Fibroblast of lung (primary cell): ENCODE results near the gene RFFL. TPM values are rescaled to one million over a fixed set of nuclear protein-coding genes. Genes with fewer than 3 reads are reported as not detected.

Experiments used
- DNase-seq, 2 donors: peaks; one replicate each; pipeline versions ENCODE4 v3.0.0 to v3.0.0-alpha.2; 2010; ENCODE audit warnings: low read depth in 2 of 2
- H2AFZ ChIP-seq: 2 replicates; pipeline ENCODE4 v1.5.1; 2012; ENCODE audit warnings: low read length, control low read depth, inconsistent platforms
- H3K27ac ChIP-seq: 2 replicates; pipeline ENCODE4 v1.5.1; 2011; ENCODE audit warnings: low read length, control low read depth; ENCODE audit not compliant: insufficient read depth
- H3K27me3 ChIP-seq: 2 replicates; pipeline ENCODE4 v1.5.1; 2011; ENCODE audit warnings: mild to moderate bottlenecking, low read length; ENCODE audit not compliant: control insufficient read depth, insufficient read depth
- H3K36me3 ChIP-seq: 2 replicates; pipeline ENCODE4 v1.5.1; 2011; ENCODE audit warnings: low read length; ENCODE audit not compliant: control insufficient read depth, insufficient read depth
- H3K4me1 ChIP-seq: 2 replicates; pipeline ENCODE4 v1.5.1; 2011; ENCODE audit warnings: low read length; ENCODE audit not compliant: control insufficient read depth, insufficient read depth; ENCODE audit errors: extremely low read depth
- H3K4me2 ChIP-seq: 2 replicates; pipeline ENCODE4 v1.5.1; 2011; ENCODE audit warnings: low read length, control low read depth; ENCODE audit not compliant: insufficient read depth; ENCODE audit errors: extremely low read depth
- H3K4me3 ChIP-seq, 4 experiments: fragments of 200-600 bp in 1 of 4; sonication (generic) in 1 of 4; replicated peaks in 1 of 4; 2 replicates each; pipeline ENCODE4 v1.5.1; 2011 to 2016; ENCODE audit warnings: low read length in 4 of 4, low read depth in 3 of 4, mild to moderate bottlenecking in 3 of 4, control low read depth in 2 of 4, inconsistent platforms in 1 of 4, mixed read lengths in 1 of 4; ENCODE audit not compliant: insufficient read depth in 1 of 4; ENCODE audit errors: control extremely low read depth in 1 of 4
- H3K79me2 ChIP-seq: 2 replicates; pipeline ENCODE4 v1.5.1; 2012; ENCODE audit warnings: mild to moderate bottlenecking, low read length, inconsistent platforms; ENCODE audit not compliant: control insufficient read depth, insufficient read depth
- H3K9ac ChIP-seq: 2 replicates; pipeline ENCODE4 v1.5.1; 2011; ENCODE audit warnings: mild to moderate bottlenecking, low read length, control low read depth; ENCODE audit not compliant: insufficient read depth
- H3K9me3 ChIP-seq: 2 replicates; pipeline ENCODE4 v1.5.1; 2012; ENCODE audit warnings: low read depth, low read length; ENCODE audit not compliant: control insufficient read depth, insufficient read depth
- H4K20me1 ChIP-seq: 2 replicates; pipeline ENCODE4 v1.5.1; 2011; ENCODE audit warnings: low read length; ENCODE audit not compliant: control insufficient read depth, insufficient read depth; ENCODE audit errors: extremely low read depth
- EZH2 ChIP-seq: IDR thresholded peaks from 2 replicates; pipeline ENCODE4 v1.5.1; 2012; ENCODE audit warnings: low read length, control low read depth, mild to moderate bottlenecking; ENCODE audit errors: missing control alignments
- polyA plus RNA-seq, 2 donors: library from polyadenylated mRNA; depleted of rRNA in 1 of 2; stranded (reverse) in 1 of 2; unstranded in 1 of 2; fragments of >200 nt; gene quantifications; 2 replicates each; pipeline ENCODE4 v1.2.1, GENCODE V29; 2011 to 2012; ENCODE audit warnings: missing spikeins in 1 of 2
- total RNA-seq: library from RNA; depleted of rRNA; stranded (reverse); fragments of >200 nt; gene quantifications from 2 replicates; pipeline ENCODE4 v1.2.1, GENCODE V29; 2014
- TF ChIP-seq, protein P1 (sequence below), 2 donors: IDR thresholded peaks in 1 of 2; conservative IDR thresholded peaks in 1 of 2; 1 replicate in 1 of 2; 2 replicates in 1 of 2; pipeline ENCODE4 v1.5.1; 2011 to 2012; ENCODE audit warnings: low read length in 2 of 2, control low read depth in 1 of 2, inconsistent platforms in 1 of 2, low read depth in 1 of 2, mild to moderate bottlenecking in 1 of 2

Gene RFFL
- total and polyA plus RNA-seq, 2 donors (not counting 1 experiment from before 2014, with no cell fraction given) = 10.1 to 15.9 TPM

DNA sequence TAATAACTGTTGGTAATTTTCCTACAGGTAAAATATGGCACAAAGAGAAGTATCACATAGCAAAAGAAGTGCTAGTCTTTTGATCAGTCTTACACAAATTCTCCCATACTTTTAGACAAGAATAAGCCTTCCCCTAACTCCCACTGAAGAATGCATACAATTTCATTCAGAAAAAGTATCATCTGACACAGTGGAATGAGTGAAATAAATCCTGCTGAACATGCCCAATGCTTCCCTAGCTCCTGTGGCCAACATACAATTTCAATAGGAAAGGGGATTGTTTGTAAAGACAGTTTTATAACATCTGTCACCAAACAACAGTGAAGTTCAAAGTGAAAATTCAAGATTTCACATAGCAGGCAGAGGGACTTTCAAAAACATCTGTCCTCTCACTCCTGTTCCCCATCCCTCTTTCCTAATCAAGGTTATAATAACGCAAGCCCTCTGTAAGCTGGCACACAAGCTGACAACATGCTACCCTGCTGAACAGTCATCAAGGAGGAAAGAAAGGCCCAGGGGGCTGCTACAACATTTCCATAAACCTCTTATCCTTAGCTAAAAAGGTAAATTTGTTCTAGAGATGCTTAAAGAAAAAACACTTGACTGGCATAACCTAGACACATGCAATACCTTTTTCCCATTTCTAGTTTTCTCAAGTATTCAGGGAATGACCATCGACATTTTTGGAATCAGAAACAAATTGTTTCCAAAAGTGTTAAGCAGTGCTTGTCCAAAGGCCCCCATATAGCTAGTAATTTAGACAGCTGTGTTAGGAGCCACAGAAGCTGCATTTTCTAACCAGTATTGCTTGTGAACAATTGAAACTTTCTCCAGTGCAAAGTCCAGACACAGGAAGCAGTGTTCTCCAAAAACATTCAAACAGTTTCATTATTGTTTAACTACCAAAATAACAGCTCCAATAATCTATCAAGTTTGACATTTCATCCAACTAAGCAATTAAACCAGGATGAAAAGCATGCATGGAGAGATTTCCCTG is 11.5 kb upstream of the RFFL start:
- Histone ChIP-seq H3K9me3 (no peaks in the 10 kb centered on the region), H3K4me2 (no peak overlapping the region), H3K4me1 (peaks cover 6% of the 10 kb centered on the region), H4K20me1 (no peaks in the 10 kb centered on the region), H3K9ac (no peak overlapping the region), H2AFZ (no peak overlapping the region), H3K79me2 (peaks cover 44% of the 10 kb centered on the region), H3K27ac (no peak overlapping the region), H3K4me3 (no peak overlapping the region), H3K36me3 (no peaks in the 10 kb centered on the region), H3K27me3 (no peaks in the 10 kb centered on the region)
- no peak for DNase-seq
- no peak for TF ChIP-seq EZH2
- TF ChIP-seq, protein P1, sequence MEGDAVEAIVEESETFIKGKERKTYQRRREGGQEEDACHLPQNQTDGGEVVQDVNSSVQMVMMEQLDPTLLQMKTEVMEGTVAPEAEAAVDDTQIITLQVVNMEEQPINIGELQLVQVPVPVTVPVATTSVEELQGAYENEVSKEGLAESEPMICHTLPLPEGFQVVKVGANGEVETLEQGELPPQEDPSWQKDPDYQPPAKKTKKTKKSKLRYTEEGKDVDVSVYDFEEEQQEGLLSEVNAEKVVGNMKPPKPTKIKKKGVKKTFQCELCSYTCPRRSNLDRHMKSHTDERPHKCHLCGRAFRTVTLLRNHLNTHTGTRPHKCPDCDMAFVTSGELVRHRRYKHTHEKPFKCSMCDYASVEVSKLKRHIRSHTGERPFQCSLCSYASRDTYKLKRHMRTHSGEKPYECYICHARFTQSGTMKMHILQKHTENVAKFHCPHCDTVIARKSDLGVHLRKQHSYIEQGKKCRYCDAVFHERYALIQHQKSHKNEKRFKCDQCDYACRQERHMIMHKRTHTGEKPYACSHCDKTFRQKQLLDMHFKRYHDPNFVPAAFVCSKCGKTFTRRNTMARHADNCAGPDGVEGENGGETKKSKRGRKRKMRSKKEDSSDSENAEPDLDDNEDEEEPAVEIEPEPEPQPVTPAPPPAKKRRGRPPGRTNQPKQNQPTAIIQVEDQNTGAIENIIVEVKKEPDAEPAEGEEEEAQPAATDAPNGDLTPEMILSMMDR (conservative IDR thresholded peaks at IDR 0.05 in 1 of 2, IDR thresholded peaks at IDR 0.05 in 1 of 2; ENCODE audit: low read depth in 1 of 2, low read length in 2 of 2) = no peak

DNA sequence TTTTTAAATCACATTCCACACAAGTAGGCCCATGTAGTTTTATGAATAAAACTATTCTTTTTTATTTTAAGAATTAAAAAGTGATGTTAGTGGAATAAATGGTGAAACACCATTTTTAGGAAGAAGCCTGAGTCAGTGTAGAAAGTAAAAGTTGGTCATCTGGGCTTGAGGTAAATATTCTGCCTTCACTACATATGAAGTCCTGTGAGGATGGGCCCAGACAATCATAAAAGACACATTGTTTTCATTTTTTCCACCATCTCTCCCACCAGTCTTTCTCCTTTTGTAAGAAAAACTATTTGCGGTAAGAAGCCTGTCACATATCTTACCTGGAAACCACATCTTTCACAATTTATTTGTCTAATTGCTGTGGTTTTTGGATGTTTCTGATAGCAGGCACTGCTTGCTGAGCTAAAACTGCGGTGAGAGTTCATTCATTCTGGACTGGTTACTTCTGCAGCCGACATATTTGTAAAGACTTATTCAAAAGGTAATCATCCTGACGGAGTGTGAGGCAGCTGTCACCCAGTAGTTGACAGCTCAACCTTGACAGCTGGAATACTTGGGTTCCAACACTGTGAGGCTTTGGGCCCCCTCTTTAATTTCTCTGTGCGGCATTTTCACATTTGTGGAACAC is 10.6 kb upstream of the RFFL start:
- Histone ChIP-seq H3K4me3 (no peak overlapping the region), H2AFZ (no peak overlapping the region), H3K79me2 (peaks cover 38% of the 10 kb centered on the region), H3K4me1 (peaks cover under 1% of the 10 kb centered on the region), H3K27ac (no peak overlapping the region), H3K9me3 (no peaks in the 10 kb centered on the region), H3K27me3 (no peaks in the 10 kb centered on the region), H3K36me3 (no peaks in the 10 kb centered on the region), H4K20me1 (no peaks in the 10 kb centered on the region), H3K4me2 (no peak overlapping the region), H3K9ac (no peak overlapping the region)
- TF ChIP-seq EZH2 = no peak
- peak in 1 of 2 donors; percentile 72 for DNase-seq

DNA sequence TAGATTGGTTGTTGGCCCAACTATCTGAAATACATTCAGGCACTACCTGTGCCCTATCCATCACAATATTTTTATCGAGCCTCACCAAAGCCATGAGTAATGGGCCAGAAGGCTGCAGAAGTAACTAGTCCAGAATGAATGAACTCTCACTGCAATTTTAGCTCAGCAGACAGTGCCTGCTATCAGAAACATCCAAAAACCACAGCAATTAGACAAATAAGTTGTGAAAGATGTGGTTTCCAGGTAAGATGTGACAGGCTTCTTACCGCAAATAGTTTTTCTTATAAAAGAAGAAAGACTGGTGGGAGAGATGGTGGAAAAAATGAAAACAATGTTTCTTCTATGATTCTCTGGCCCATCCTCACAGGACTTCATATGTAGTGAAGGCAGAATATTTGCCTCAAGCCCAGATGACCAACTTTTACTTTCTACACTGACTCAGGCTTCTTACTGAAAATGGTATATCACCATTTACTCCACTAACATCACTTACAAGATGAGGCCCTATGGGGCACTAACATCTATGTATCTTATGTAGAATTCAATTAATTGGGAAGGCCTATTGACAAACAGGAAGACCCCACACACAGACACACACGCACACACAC is 9.8 kb upstream of the RFFL start:
- Histone ChIP-seq H2AFZ (no peak overlapping the region), H3K4me1 (peaks cover 4% of the 10 kb centered on the region), H3K79me2 (peaks cover 38% of the 10 kb centered on the region), H4K20me1 (no peaks in the 10 kb centered on the region), H3K4me3 (no peak overlapping the region), H3K4me2 (no peak overlapping the region), H3K9me3 (no peaks in the 10 kb centered on the region), H3K9ac (no peak overlapping the region), H3K27me3 (no peaks in the 10 kb centered on the region), H3K36me3 (no peaks in the 10 kb centered on the region), H3K27ac (no peak overlapping the region)
- DNase-seq = no peak
- TF ChIP-seq, protein P1 (conservative IDR thresholded peaks at IDR 0.05 in 1 of 2, IDR thresholded peaks at IDR 0.05 in 1 of 2; ENCODE audit: low read depth in 1 of 2, low read length in 2 of 2) = no peak
- no peak for TF ChIP-seq EZH2
